Testis (tissue), 2 donors: ENCODE measurements around the gene DENND2A.

Experiments used
- CTCF ChIP-seq, 3 experiments: fragments of 450-650 bp in 2 of 3; fragments of 200-600 bp in 1 of 3; sonication (generic) in 1 of 3; IDR thresholded peaks; one replicate each; pipeline ENCODE4 v1.5.1; 2016 to 2019; ENCODE audit warnings: antibody characterized with exemption in 3 of 3, mild to moderate bottlenecking in 2 of 3, moderate library complexity in 1 of 3
- POLR2A ChIP-seq: fragments of 450-650 bp; IDR thresholded peaks from one replicate; pipeline ENCODE4 v1.6.1; 2017; ENCODE audit warnings: antibody characterized with exemption, mild to moderate bottlenecking, moderate library complexity

- TF ChIP-seq CTCF (IDR thresholded peaks at IDR 0.05): no peak
- no peak for TF ChIP-seq POLR2A
These were observed 21.4 kb downstream of the DENND2A start for GRCh38 chr7:140619176-140619575.
